Sigmoid colon (tissue), 4 donors: Measurements from ENCODE around the gene TCF25.

Experiments used
- EP300 ChIP-seq, 4 donors: sonication (generic); formaldehyde crosslinking; IDR thresholded peaks; one replicate each; pipeline ENCODE4 v1.6.1; 2017; ENCODE audit warnings: antibody characterized with exemption in 4 of 4
- TF ChIP-seq, protein P1 (sequence below), 4 experiments: fragments of 450-650 bp in 3 of 4; fragments of 200-600 bp in 1 of 4; IDR thresholded peaks; one replicate each; pipeline ENCODE4 v1.5.1; 2016 to 2019; ENCODE audit warnings: antibody characterized with exemption in 4 of 4, mild to moderate bottlenecking in 3 of 4, moderate library complexity in 2 of 4

DNA sequence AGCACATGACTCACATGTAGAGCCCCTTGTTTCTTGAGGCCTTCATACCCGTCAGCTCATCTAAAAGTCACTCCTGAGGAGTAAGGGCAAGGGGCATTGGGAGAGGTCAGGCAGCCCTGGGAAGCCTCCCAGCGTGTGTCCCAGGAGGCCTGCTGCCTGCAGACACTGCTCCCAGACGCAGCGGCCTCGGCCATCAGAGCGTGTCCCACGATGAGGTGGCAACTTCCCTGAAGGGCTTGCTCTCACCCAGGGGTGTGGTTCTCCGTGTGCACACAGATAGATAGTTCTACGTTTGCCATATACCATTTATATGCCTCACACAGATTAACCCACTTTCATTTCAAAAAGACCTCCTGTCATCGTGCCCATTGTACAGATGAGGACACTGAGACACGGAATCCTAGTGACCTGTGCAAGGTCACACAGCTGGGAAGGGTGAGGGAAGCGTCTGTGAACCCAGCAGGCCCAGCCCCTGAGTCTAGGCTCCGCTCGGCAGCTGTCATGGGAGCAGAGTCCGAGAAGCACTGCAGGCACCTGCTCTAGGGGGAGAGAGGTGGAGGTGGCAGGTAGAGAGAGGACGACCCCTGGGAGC is 58.0 kb downstream of the TCF25 start:
- TF ChIP-seq, protein P1, sequence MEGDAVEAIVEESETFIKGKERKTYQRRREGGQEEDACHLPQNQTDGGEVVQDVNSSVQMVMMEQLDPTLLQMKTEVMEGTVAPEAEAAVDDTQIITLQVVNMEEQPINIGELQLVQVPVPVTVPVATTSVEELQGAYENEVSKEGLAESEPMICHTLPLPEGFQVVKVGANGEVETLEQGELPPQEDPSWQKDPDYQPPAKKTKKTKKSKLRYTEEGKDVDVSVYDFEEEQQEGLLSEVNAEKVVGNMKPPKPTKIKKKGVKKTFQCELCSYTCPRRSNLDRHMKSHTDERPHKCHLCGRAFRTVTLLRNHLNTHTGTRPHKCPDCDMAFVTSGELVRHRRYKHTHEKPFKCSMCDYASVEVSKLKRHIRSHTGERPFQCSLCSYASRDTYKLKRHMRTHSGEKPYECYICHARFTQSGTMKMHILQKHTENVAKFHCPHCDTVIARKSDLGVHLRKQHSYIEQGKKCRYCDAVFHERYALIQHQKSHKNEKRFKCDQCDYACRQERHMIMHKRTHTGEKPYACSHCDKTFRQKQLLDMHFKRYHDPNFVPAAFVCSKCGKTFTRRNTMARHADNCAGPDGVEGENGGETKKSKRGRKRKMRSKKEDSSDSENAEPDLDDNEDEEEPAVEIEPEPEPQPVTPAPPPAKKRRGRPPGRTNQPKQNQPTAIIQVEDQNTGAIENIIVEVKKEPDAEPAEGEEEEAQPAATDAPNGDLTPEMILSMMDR (IDR thresholded peaks at IDR 0.05), result no peak
- no peak for TF ChIP-seq EP300 (IDR thresholded peaks at IDR 0.05)
